Measurements from ENCODE around the gene MAGOH. TPM values are rescaled to one million over a fixed set of nuclear protein-coding genes. Genes with fewer than 3 reads are reported as not detected.
A peak's percentile ranks its signal among the peaks of the same experiment; 100 is the strongest.

MAGOH gene
- total and polyA plus RNA-seq, 2 donors (not counting 3 experiments of a cell fraction or from before 2014, with no cell fraction given): 25.9 to 60.1 TPM

DNA sequence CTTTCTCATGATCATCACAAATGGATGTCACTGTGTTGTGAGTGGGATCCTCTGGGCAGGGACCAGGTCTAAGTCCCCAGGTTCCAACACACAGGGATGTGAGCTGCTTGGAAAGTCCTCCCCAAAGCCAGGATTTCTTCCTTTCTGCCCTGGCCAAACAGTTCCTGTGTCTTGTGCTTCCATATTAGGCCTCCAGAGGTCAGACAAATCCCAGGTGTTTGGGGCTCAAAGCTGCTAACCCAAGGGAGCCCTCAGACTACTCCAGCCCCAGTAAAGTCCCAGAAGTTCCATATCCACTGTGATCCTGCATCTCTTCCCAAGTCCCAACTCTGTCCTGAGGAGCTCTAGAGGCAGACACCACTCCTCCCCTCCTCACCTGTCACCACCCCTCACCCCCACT lies 27.7 kb upstream of the MAGOH start:
- dilution Hi-C loops (cut with MboI; ENCODE audit: extremely low pct_ligation_motif_present, low sequenced_read_pairs) (no loop called here), intact Hi-C loops (cut with micrococcal nuclease) (no loop called here)
- Histone ChIP-seq H3K9me3 (replicated peaks; ENCODE audit: control insufficient read depth, insufficient read depth, low read length) (no peaks in the 10 kb centered on the region), H3K9ac (replicated peaks; ENCODE audit: extremely low read depth, insufficient read depth, low read length) (no peak overlapping the region), H3K27me3 (ENCODE audit: control insufficient read depth in 2 of 2, insufficient read depth in 2 of 2, low read length in 2 of 2) (no peaks in the 10 kb centered on the region), H4K20me1 (replicated peaks; ENCODE audit: control insufficient read depth, extremely low read depth, insufficient read depth, low read length) (no peaks in the 10 kb centered on the region), H3K79me2 (ENCODE audit: control insufficient read depth, insufficient read depth, low read length) (no peaks in the 10 kb centered on the region), H3K36me3 (ENCODE audit: control insufficient read depth in 2 of 2, extremely low read depth in 1 of 2, insufficient read depth in 2 of 2, low read length in 2 of 2) (peaks cover 13 to 16% of the 10 kb centered on the region in 2 experiments), H3K4me2 (ENCODE audit: insufficient read depth, low read length) (no peak overlapping the region), H3K4me1 (ENCODE audit: control insufficient read depth, extremely low read depth, insufficient read depth, low read length) (no peaks in the 10 kb centered on the region), H2AFZ (ENCODE audit: low read depth, low read length) (no peak overlapping the region), H3K9me1 (replicated peaks; ENCODE audit: control insufficient read depth, extremely low read depth, insufficient read depth, low read length) (no peaks in the 10 kb centered on the region), H3K27ac (ENCODE audit: insufficient read depth, low read depth, low read length) (no peak overlapping the region), H3K4me3 (replicated peaks in 1 of 3; ENCODE audit: insufficient read depth in 1 of 3, low read depth in 1 of 3, low read length in 3 of 3) (no peak overlapping the region)
- BruUV-seq (replicated peaks): no TSS peak
- ChIA-PET CTCF (interaction anchor here (1.2 kb wide), 2 partner anchors 13 to 127 kb away, joined by 3 to 5 read pairs; no protein-coding TSS in a partner anchor), POLR2A (no interaction called here)
- TF ChIP-seq FOS (IDR thresholded peaks at IDR 0.05; ENCODE audit: borderline replicate concordance, insufficient read depth, low read length): no peak
- TF ChIP-seq, protein P1, sequence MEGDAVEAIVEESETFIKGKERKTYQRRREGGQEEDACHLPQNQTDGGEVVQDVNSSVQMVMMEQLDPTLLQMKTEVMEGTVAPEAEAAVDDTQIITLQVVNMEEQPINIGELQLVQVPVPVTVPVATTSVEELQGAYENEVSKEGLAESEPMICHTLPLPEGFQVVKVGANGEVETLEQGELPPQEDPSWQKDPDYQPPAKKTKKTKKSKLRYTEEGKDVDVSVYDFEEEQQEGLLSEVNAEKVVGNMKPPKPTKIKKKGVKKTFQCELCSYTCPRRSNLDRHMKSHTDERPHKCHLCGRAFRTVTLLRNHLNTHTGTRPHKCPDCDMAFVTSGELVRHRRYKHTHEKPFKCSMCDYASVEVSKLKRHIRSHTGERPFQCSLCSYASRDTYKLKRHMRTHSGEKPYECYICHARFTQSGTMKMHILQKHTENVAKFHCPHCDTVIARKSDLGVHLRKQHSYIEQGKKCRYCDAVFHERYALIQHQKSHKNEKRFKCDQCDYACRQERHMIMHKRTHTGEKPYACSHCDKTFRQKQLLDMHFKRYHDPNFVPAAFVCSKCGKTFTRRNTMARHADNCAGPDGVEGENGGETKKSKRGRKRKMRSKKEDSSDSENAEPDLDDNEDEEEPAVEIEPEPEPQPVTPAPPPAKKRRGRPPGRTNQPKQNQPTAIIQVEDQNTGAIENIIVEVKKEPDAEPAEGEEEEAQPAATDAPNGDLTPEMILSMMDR (IDR thresholded peaks at IDR 0.05; ENCODE audit: extremely low read depth in 1 of 2, insufficient read depth in 1 of 2, low read depth in 1 of 2, low read length in 2 of 2): peak in 1 of 2 donors; percentile 7
- FAIRE-seq: no peak
- no peak for DNase-seq (ENCODE audit: low read depth, low spot score)

DNA sequence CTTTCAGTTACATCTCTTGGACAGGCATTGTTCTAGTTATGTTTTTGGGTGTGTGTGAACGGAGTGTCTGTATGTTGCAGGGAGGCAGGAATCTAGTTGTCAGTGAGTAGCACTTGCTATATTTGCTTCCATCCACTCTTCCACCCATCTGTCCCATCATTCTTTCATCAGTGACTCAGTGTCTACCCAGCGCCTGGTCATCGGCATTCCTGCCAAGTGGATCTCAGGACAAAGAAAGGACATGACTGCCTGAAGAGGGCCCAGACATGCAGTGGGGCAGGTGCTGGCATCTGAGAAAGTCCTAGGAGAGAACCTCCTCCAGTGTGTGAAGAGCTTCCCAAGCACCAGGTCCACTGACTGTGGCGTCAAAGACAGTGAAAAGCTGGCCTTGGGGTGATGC lies 27.3 kb upstream of the MAGOH start:
- Histone ChIP-seq H3K27me3 (ENCODE audit: control insufficient read depth in 2 of 2, insufficient read depth in 2 of 2, low read length in 2 of 2) (no peaks in the 10 kb centered on the region), H4K20me1 (replicated peaks; ENCODE audit: control insufficient read depth, extremely low read depth, insufficient read depth, low read length) (no peaks in the 10 kb centered on the region), H3K9me1 (replicated peaks; ENCODE audit: control insufficient read depth, extremely low read depth, insufficient read depth, low read length) (no peaks in the 10 kb centered on the region), H3K36me3 (ENCODE audit: control insufficient read depth in 2 of 2, extremely low read depth in 1 of 2, insufficient read depth in 2 of 2, low read length in 2 of 2) (peaks cover 16 to 17% of the 10 kb centered on the region in 2 experiments), H3K9ac (replicated peaks; ENCODE audit: extremely low read depth, insufficient read depth, low read length) (no peak overlapping the region), H3K9me3 (replicated peaks; ENCODE audit: control insufficient read depth, insufficient read depth, low read length) (no peaks in the 10 kb centered on the region), H3K4me2 (ENCODE audit: insufficient read depth, low read length) (no peak overlapping the region), H3K4me1 (ENCODE audit: control insufficient read depth, extremely low read depth, insufficient read depth, low read length) (no peaks in the 10 kb centered on the region), H3K27ac (ENCODE audit: insufficient read depth, low read depth, low read length) (no peak overlapping the region), H3K4me3 (replicated peaks in 1 of 3; ENCODE audit: insufficient read depth in 1 of 3, low read depth in 1 of 3, low read length in 3 of 3) (no peak overlapping the region), H2AFZ (ENCODE audit: low read depth, low read length) (no peak overlapping the region), H3K79me2 (ENCODE audit: control insufficient read depth, insufficient read depth, low read length) (no peaks in the 10 kb centered on the region)
- intact Hi-C loops (cut with micrococcal nuclease) (no loop called here), dilution Hi-C loops (cut with MboI; ENCODE audit: extremely low pct_ligation_motif_present, low sequenced_read_pairs) (no loop called here)
- TF ChIP-seq GATA2 (IDR thresholded peaks at IDR 0.05; ENCODE audit: insufficient read depth, insufficient read length, low read depth, low read length) (no peak), FOS (IDR thresholded peaks at IDR 0.05; ENCODE audit: borderline replicate concordance, insufficient read depth, low read length) (no peak), JUN (IDR thresholded peaks at IDR 0.05; ENCODE audit: borderline replicate concordance, insufficient read depth, insufficient read length, low read depth) (no peak), POLR2A (IDR thresholded peaks at IDR 0.05; ENCODE audit: low read depth, low read length) (no peak)
- ChIA-PET CTCF (interaction anchor here (1.2 kb wide), 2 partner anchors 13 to 128 kb away, joined by 3 to 5 read pairs; no protein-coding TSS in a partner anchor), POLR2A (no interaction called here)
- no TSS peak for BruUV-seq (replicated peaks)
- no peak for FAIRE-seq
- DNase-seq (ENCODE audit: low read depth, low spot score): no peak
